H7 (cell line): ENCODE data around the gene RERE. TPM values are rescaled to one million over a fixed set of nuclear protein-coding genes. Genes with fewer than 3 reads are reported as not detected.
"Not testable (repeated sequence)": the region's sequence is repeated elsewhere in the genome, so short reads cannot be mapped to it uniquely, and the experiment has no call there.

Experiments
- DNase-seq: peaks from one replicate; pipeline ENCODE4 v3.0.0; 2012
- H3K27me3 ChIP-seq: 2 replicates; pipeline ENCODE4 v1.6.0; 2011; ENCODE audit warnings: mild to moderate bottlenecking, low read length; ENCODE audit not compliant: control insufficient read depth, insufficient read depth
- H3K36me3 ChIP-seq: replicated peaks from 2 replicates; pipeline ENCODE4 v1.5.1; 2011; ENCODE audit warnings: low read length; ENCODE audit not compliant: control insufficient read depth, insufficient read depth
- H3K4me3 ChIP-seq: 2 replicates; pipeline ENCODE4 v1.5.1; 2011; ENCODE audit warnings: low read depth, mild to moderate bottlenecking, control low read depth, low read length, moderate library complexity; ENCODE audit not compliant: insufficient read depth
- total RNA-seq: library from RNA; depleted of rRNA; stranded (reverse); fragments of >200 nt; shearing (Covaris generic); gene quantifications from 2 replicates; pipeline ENCODE4 v1.2.3, GENCODE V29; 2014

RERE gene
- total RNA-seq, 1 experiment from 2014 or later: 75.8 TPM

DNA sequence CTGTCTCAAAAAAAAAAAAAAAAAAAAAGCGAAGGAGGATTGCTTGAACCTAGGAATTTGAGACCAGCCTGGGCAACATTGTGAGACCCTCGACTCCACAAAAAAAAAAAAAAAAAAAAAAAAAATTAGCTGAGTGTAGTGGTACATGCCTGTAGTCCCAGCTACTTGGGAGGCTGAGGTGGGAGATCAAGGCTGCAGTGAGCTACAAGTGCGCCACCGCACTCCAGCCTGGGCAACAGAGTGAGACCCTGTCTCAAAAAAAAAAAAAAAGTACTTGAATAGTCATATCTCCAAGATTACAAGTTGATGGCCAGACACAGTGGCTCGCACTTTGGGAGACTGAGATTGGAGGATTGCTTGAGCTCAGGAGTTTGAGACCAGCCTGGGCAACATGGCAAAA, 33.6 kb upstream of the RERE start:
- DNase-seq: no peak
- Histone ChIP-seq H3K4me3 (no peak overlapping the region), H3K36me3 (no peaks in the 10 kb centered on the region), H3K27me3 (no peaks in the 10 kb centered on the region)

DNA sequence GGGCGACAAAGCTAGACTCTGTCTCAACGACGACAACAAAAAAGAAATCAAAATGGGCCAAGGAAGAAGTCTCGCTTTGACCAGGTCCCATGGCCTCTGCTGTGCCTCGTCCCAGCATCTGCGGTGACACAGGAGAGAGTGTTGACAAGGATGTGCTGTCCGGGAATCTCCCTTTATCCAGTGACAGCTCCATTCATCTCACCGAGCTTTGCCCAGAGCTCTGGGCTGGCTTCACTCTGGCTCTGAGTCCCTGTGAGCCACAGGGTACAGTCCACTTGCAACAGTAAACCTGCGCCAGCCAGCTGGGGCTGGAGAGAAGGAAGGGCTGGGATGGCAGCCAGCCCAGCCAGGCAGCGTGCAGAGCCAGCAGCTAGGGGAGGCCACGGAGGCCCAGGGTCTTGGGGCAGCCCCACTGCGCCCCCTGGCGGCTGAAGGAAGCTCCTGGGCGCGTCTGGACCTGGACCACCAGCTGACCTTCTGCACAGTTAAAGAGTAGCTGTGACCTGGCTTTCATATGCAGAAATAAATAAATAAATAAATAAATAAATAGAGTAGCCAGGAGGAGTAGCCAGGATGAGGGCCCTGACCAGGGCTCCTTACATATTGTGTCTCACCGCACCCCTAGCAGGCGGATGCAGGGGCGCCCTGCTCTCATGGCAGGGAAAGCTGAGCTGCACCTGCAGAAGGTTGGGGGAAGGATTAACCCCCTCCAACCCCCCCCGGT, 31.4 kb upstream of the RERE start:
- DNase-seq: peak; percentile 97
- Histone ChIP-seq H3K4me3 (no peak overlapping the region), H3K36me3 (no peaks in the 10 kb centered on the region), H3K27me3 (no peaks in the 10 kb centered on the region)

DNA sequence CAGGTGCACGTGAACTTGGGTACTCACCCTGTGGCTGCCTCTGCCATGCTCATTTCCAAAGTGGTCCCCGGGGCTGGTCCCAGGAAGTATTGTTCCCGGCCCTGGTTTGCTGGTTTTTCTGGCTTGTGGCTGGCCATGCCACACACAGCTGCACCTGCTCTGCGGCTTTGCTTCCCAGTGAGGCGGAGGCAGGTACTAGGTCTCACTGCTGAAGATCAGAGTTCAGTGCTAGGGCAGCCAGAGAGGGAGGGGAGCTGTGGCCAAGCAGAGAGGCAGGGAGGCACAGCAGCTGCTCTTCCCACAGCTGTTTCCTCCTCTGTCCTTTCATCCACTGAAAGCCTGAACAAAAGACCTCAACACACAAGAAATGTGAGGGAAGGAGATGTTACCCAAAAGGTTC, 30.6 kb upstream of the RERE start:
- Histone ChIP-seq H3K36me3 (no peaks in the 10 kb centered on the region), H3K27me3 (no peaks in the 10 kb centered on the region), H3K4me3 (no peak overlapping the region)
- DNase-seq: no peak

GRCh38 chr1:8846263-8846662, 28.8 kb upstream of the RERE start:
- DNase-seq: no peak

DNA sequence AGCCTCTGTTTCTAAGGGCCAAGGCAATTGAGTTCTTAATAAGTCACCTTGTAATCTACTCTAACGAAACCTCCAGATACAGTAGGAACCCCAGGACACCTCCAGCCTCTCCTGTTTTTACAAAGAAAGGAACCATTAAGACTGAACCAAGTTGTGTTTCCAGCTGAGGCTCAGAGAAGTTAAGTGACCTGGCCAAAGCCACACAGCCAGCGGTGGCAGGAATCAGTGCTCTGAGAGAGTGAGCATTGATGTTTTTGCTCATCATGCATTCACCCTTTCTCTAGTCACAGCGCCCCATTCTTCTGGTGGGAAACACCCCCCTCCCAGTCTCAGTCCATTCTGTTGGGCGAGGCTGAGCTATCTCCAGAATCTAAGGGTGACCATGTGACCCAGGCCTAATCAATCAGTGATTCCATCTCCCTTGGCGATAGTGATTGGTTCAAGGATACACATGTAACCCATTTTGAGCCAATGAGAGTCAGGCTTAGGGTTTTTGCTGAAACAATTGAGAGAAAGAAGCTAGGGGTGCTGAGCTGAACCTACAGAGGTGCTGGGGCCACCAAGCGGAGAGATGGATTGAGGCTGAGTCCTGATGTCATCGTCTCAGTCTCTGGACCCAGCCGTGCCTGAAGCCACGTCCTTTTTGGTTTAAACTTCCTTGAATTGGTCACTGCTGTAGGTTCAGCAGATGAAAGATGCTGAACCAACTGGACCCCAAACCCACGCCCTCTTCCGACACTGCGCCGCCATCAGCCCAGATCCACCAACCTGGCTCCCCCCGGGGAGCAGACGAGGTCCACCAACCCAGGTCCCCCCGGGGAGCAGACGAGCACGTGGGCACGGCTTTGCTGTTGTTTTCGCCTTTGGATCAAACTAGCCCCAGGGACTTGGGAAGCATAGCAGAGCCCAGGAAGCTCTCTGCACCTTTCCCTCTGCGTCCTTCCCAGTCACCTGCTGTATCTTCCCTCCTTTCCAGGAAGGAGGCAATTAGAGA, 28.0 kb upstream of the RERE start:
- DNase-seq: no peak
- Histone ChIP-seq H3K36me3 (no peaks in the 10 kb centered on the region), H3K4me3 (no peak overlapping the region), H3K27me3 (no peaks in the 10 kb centered on the region)

More at GRCh38 chr1:8846263-8846662, 28.8 kb upstream of the RERE start:
- no peak overlapping the region for H3K4me3 ChIP-seq
- H3K36me3 ChIP-seq: no peaks in the 10 kb centered on the region
- H3K27me3 ChIP-seq: no peaks in the 10 kb centered on the region

- Histone ChIP-seq H3K4me3 (no peak overlapping the region), H3K27me3 (no peaks in the 10 kb centered on the region), H3K36me3 (no peaks in the 10 kb centered on the region)
- no peak for DNase-seq
These were observed 27.1 kb upstream of the RERE start for GRCh38 chr1:8844501-8845006.

GRCh38 chr1:8841395-8841794, 24.0 kb upstream of the RERE start:
- H3K36me3 ChIP-seq: no peaks in the 10 kb centered on the region
- no peak overlapping the region for H3K4me3 ChIP-seq
- H3K27me3 ChIP-seq: no peaks in the 10 kb centered on the region
- no peak for DNase-seq

- no peak for DNase-seq
- Histone ChIP-seq H3K27me3 (no peaks in the 10 kb centered on the region), H3K36me3 (no peaks in the 10 kb centered on the region), H3K4me3 (no peak overlapping the region)
These were observed 22.6 kb upstream of the RERE start for GRCh38 chr1:8839990-8840389.

DNA sequence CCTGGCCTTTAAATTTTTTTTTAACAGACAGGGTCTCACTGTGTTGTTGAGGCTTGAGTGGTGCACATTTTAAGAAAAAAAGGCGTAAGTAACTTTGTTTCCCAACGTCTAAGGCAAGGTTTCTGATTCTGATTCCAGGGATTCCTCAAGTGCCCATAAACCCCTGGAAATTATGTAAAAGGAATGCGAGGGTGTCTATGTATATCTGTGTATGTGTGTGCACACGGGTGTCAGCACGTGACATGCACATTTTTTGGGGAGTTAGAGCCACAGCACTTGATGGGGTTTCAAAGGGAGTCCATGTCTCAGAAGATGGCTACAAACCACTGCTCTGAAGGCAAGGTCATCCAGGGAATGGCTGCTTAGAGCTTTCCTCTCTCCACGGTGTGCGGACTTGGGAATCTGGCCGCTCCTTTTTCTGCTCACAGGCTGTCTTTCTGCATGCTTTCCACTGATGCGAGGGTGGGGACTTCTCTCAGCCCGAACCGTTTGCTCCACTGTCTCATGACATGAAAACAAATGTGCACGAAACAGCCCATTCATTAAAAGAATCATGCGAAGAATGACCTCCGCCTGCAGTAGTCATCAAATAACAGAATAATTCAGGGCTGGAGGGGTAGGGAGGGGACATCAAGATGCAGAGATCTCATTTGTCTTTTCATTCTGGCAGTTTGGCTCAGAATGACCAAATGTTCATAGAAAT, 18.7 kb upstream of the RERE start:
- DNase-seq: no peak
- Histone ChIP-seq H3K4me3 (no peak overlapping the region), H3K27me3 (no peaks in the 10 kb centered on the region), H3K36me3 (no peaks in the 10 kb centered on the region)

DNA sequence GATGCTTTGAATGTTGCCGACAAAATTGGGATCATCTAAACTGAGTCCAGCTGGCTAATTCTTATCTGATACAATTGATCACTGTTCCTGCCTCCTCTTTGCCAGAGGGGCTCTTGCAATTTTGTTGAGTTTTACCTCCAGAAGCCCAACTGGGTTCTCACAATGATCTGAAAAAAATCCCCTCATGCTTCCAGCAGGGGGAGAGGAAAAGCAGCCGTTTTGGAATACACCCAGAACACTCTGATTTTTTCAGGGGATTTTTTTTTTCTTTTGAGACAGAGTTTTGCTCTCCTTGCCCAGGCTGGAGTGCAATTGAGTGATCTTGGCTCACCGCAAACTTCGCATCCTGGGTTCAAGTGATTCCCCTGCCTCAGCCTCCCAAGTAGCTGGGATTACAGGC, 13.9 kb upstream of the RERE start:
- DNase-seq: peak; percentile 36
- Histone ChIP-seq H3K36me3 (no peaks in the 10 kb centered on the region), H3K27me3 (no peaks in the 10 kb centered on the region), H3K4me3 (no peak overlapping the region)

- not testable (repeated sequence) for H3K4me3 ChIP-seq, DNase-seq, H3K36me3 ChIP-seq, H3K27me3 ChIP-seq
These were observed 13.3 kb upstream of the RERE start for GRCh38 chr1:8830732-8831131.

- Histone ChIP-seq H3K4me3 (no peak overlapping the region), H3K36me3 (no peaks in the 10 kb centered on the region), H3K27me3 (no peaks in the 10 kb centered on the region)
- peak; percentile 26 for DNase-seq
These were observed 8.6 kb upstream of the RERE start for GRCh38 chr1:8825985-8826481.

DNA sequence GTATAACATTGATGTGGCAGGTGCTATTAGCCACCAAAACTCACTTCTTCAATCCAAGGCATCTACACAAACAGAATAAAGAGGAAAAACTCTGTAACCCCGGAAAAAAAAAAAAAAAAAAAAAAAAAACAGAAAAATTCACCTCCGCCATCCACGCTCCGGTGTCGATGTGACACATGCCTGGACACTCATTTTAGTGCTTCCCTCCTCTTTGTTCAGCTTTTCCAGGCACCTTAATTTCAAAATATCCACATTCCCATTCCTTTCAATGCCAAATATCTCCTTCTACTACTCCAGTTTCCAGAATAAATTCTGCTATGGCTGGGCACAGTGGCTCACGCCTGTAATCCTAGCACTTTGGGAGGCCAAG, 5.8 kb upstream of the RERE start:
- Histone ChIP-seq H3K27me3 (no peaks in the 10 kb centered on the region), H3K4me3 (no peak overlapping the region), H3K36me3 (no peaks in the 10 kb centered on the region)
- DNase-seq: no peak
